HEK293 (cell line): ENCODE data around the gene RGSL1.

Experiments used
- CTCF ChIA-PET: fragments of 350-600 bp; formaldehyde crosslinking; extraction: SDS; loops from one replicate; lab custom pipeline; 2021; ENCODE audit warnings: antibody characterized with exemption; lab: Yijun Ruan, JAX
- POLR2A ChIA-PET: fragments of 300-600 bp; formaldehyde crosslinking; extraction: SDS; loops from one replicate; lab custom pipeline; 2020; ENCODE audit warnings: antibody characterized with exemption, inconsistent platforms; lab: Yijun Ruan, JAX
- H3K27ac ChIP-seq: fragments of 200-500 bp; sonication (Bioruptor generic); 2 replicates; pipeline ENCODE4 v1.5.1; 2014; ENCODE audit warnings: low read depth, low read length, control low read depth, inconsistent platforms; ENCODE audit errors: extremely low read depth
- H3K36me3 ChIP-seq, 2 experiments: fragments of 200-500 bp in 1 of 2; sonication (Bioruptor generic) in 1 of 2; 1 replicate in 1 of 2; 2 replicates in 1 of 2; pipeline ENCODE4 v1.5.1; 2014 to 2017; ENCODE audit warnings: inconsistent platforms in 2 of 2, low read length in 2 of 2; ENCODE audit not compliant: control insufficient read depth in 2 of 2, insufficient read depth in 1 of 2
- H3K4me1 ChIP-seq: fragments of 200-500 bp; sonication (Bioruptor generic); 2 replicates; pipeline ENCODE4 v1.5.1; 2014; ENCODE audit warnings: mild to moderate bottlenecking, low read length, inconsistent platforms; ENCODE audit not compliant: control insufficient read depth, insufficient read depth
- H3K4me3 ChIP-seq: 2 replicates; pipeline ENCODE4 v1.5.1; 2011; ENCODE audit warnings: low read depth, mild to moderate bottlenecking, control low read depth, low read length, moderate library complexity
- H3K9me3 ChIP-seq: fragments of 200-500 bp; sonication (Bioruptor generic); 2 replicates; pipeline ENCODE4 v1.5.1; 2014; ENCODE audit warnings: low read depth, low read length, inconsistent platforms; ENCODE audit not compliant: control insufficient read depth, insufficient read depth
- AEBP2 ChIP-seq: fragments of 450-650 bp; formaldehyde crosslinking; IDR thresholded peaks from 2 replicates; pipeline ENCODE4 v1.5.1; 2016; ENCODE audit warnings: missing biosample characterization, missing genetic modification characterization, borderline replicate concordance
- CTCF ChIP-seq: fragments of 450-650 bp; formaldehyde crosslinking; IDR thresholded peaks from 2 replicates; pipeline ENCODE4 v1.5.1; 2016; ENCODE audit warnings: missing biosample characterization, missing genetic modification characterization
- KLF16 ChIP-seq: fragments of 450-650 bp; formaldehyde crosslinking; IDR thresholded peaks from 2 replicates; pipeline ENCODE4 v1.5.1; 2017; ENCODE audit warnings: missing biosample characterization, missing genetic modification characterization
- KLF9 ChIP-seq: fragments of 450-650 bp; formaldehyde crosslinking; IDR thresholded peaks from 2 replicates; pipeline ENCODE4 v1.5.1; 2016; ENCODE audit warnings: missing biosample characterization, missing genetic modification characterization, low read depth
- PRDM10 ChIP-seq: fragments of 450-650 bp; formaldehyde crosslinking; IDR thresholded peaks from 2 replicates; pipeline ENCODE4 v1.5.1; 2016; ENCODE audit warnings: missing biosample characterization, missing genetic modification characterization
- PRDM6 ChIP-seq: fragments of 450-650 bp; formaldehyde crosslinking; IDR thresholded peaks from 2 replicates; pipeline ENCODE4 v1.5.1; 2017; ENCODE audit warnings: missing biosample characterization, missing genetic modification characterization
- SETDB1 ChIP-seq: IDR thresholded peaks from one replicate; pipeline ENCODE4 v1.6.1; 2017; ENCODE audit warnings: mild to moderate bottlenecking, low read length, moderate library complexity, mixed read lengths; ENCODE audit not compliant: insufficient read length
- SP3 ChIP-seq: fragments of 450-650 bp; formaldehyde crosslinking; IDR thresholded peaks from 2 replicates; pipeline ENCODE4 v1.5.1; 2016; ENCODE audit warnings: missing biosample characterization, missing genetic modification characterization
- TRIM28 ChIP-seq: IDR thresholded peaks from 2 replicates; pipeline ENCODE4 v1.6.1; 2011; ENCODE audit warnings: low read length, control low read depth, borderline replicate concordance
- ZFP3 ChIP-seq: fragments of 450-650 bp; formaldehyde crosslinking; IDR thresholded peaks from 2 replicates; pipeline ENCODE4 v1.5.1; 2016; ENCODE audit warnings: low read depth, missing biosample characterization, missing genetic modification characterization
- ZNF121 ChIP-seq: fragments of 450-650 bp; formaldehyde crosslinking; IDR thresholded peaks from 2 replicates; pipeline ENCODE4 v1.5.1; 2016; ENCODE audit warnings: missing biosample characterization, missing genetic modification characterization
- ZNF133 ChIP-seq: fragments of 450-650 bp; formaldehyde crosslinking; IDR thresholded peaks from 2 replicates; pipeline ENCODE4 v1.5.1; 2016; ENCODE audit warnings: missing biosample characterization, missing genetic modification characterization
- ZNF138 ChIP-seq: fragments of 450-650 bp; formaldehyde crosslinking; IDR thresholded peaks from 2 replicates; pipeline ENCODE4 v1.5.1; 2016; ENCODE audit warnings: missing biosample characterization, missing genetic modification characterization, borderline replicate concordance
- ZNF148 ChIP-seq: fragments of 450-650 bp; formaldehyde crosslinking; IDR thresholded peaks from 2 replicates; pipeline ENCODE4 v1.5.0; 2017; ENCODE audit warnings: missing biosample characterization, missing genetic modification characterization, borderline replicate concordance
- ZNF2 ChIP-seq: fragments of 450-650 bp; formaldehyde crosslinking; IDR thresholded peaks from 2 replicates; pipeline ENCODE4 v1.5.1; 2016; ENCODE audit warnings: missing biosample characterization, missing genetic modification characterization
- ZNF48 ChIP-seq: fragments of 450-650 bp; formaldehyde crosslinking; IDR thresholded peaks from 2 replicates; pipeline ENCODE4 v1.5.1; 2016; ENCODE audit warnings: missing biosample characterization, missing genetic modification characterization
- ZNF514 ChIP-seq: fragments of 450-650 bp; formaldehyde crosslinking; IDR thresholded peaks from 2 replicates; pipeline ENCODE4 v1.5.1; 2016; ENCODE audit warnings: missing biosample characterization, missing genetic modification characterization
- ZNF558 ChIP-seq: fragments of 450-650 bp; formaldehyde crosslinking; IDR thresholded peaks from 2 replicates; pipeline ENCODE4 v1.5.1; 2016; ENCODE audit warnings: missing biosample characterization, missing genetic modification characterization
- ZNF560 ChIP-seq: fragments of 450-650 bp; formaldehyde crosslinking; IDR thresholded peaks from 2 replicates; pipeline ENCODE4 v1.5.1; 2017; ENCODE audit warnings: missing biosample characterization, missing genetic modification characterization, borderline replicate concordance
- ZNF585B ChIP-seq: fragments of 450-650 bp; formaldehyde crosslinking; IDR thresholded peaks from 2 replicates; pipeline ENCODE4 v1.5.1; 2016; ENCODE audit warnings: missing biosample characterization, missing genetic modification characterization
- ZNF621 ChIP-seq: fragments of 450-650 bp; formaldehyde crosslinking; IDR thresholded peaks from 2 replicates; pipeline ENCODE4 v1.5.1; 2017; ENCODE audit warnings: missing biosample characterization, missing genetic modification characterization
- ZNF629 ChIP-seq: fragments of 450-650 bp; formaldehyde crosslinking; IDR thresholded peaks from 2 replicates; pipeline ENCODE4 v1.5.1; 2017; ENCODE audit warnings: missing biosample characterization, missing genetic modification characterization
- ZNF768 ChIP-seq: fragments of 450-650 bp; formaldehyde crosslinking; IDR thresholded peaks from 2 replicates; pipeline ENCODE4 v1.5.1; 2018; ENCODE audit warnings: missing biosample characterization, mild to moderate bottlenecking, missing genetic modification characterization
- ZNF843 ChIP-seq: fragments of 450-650 bp; formaldehyde crosslinking; IDR thresholded peaks from 2 replicates; pipeline ENCODE4 v1.5.1; 2016; ENCODE audit warnings: missing biosample characterization, missing genetic modification characterization

RGSL1 gene

GRCh38 chr1:182556279-182556678 is 106.3 kb downstream of the RGSL1 start (continued):
- TF ChIP-seq PRDM6 (tag by site-specific recombination) (no peak), ZNF560 (tag by site-specific recombination) (no peak), ZFP3 (tag by site-specific recombination) (no peak)

GRCh38 chr1:182560392-182560984 is 110.5 kb downstream of the RGSL1 start:
- TF ChIP-seq AEBP2 (no peak), ZNF138 (no peak), ZNF629 (no peak), SP3 (tag by site-specific recombination) (no peak), TRIM28 (no peak), ZNF121 (tag by site-specific recombination) (no peak)
- TF ChIP-seq, all 188 proteins: peak for 0
- ChIA-PET CTCF (no interaction called here), POLR2A (no interaction called here)
- Histone ChIP-seq H3K36me3 (no peaks in the 10 kb centered on the region), H3K4me1 (no peaks in the 10 kb centered on the region), H3K9me3 (no peaks in the 10 kb centered on the region), H3K4me3 (no peak overlapping the region), H3K27ac (no peak overlapping the region)

GRCh38 chr1:182561456-182561855 is 111.5 kb downstream of the RGSL1 start:
- POLR2A ChIA-PET, result no interaction called here
- TF ChIP-seq ZNF768 (tag by site-specific recombination) (no peak), KLF16 (tag by site-specific recombination) (no peak), ZNF621 (tag by site-specific recombination) (no peak), PRDM10 (no peak), ZNF585B (tag by site-specific recombination) (no peak), KLF9 (no peak), SETDB1 (no peak), ZNF148 (tag by site-specific recombination) (no peak), ZNF48 (tag by site-specific recombination) (no peak), CTCF (no peak), ZNF133 (tag by site-specific recombination) (no peak), ZNF2 (tag by site-specific recombination) (no peak), ZNF514 (no peak), ZNF843 (tag by site-specific recombination) (no peak), ZNF558 (tag by site-specific recombination) (no peak)

More at GRCh38 chr1:182561456-182561855, 111.5 kb downstream of the RGSL1 start:
- Histone ChIP-seq H3K9me3 (no peaks in the 10 kb centered on the region), H3K27ac (no peak overlapping the region), H3K36me3 (no peaks in the 10 kb centered on the region), H3K4me3 (no peak overlapping the region), H3K4me1 (no peaks in the 10 kb centered on the region)
- CTCF ChIA-PET, result no interaction called here
